ENCODE measurements around the gene STX19. TPM values are rescaled to one million over a fixed set of nuclear protein-coding genes. Genes with fewer than 3 reads are reported as not detected.

STX19 gene
- total and polyA plus RNA-seq, 2 experiments from 2014 or later: 0.29 TPM; not detected in 1

DNA sequence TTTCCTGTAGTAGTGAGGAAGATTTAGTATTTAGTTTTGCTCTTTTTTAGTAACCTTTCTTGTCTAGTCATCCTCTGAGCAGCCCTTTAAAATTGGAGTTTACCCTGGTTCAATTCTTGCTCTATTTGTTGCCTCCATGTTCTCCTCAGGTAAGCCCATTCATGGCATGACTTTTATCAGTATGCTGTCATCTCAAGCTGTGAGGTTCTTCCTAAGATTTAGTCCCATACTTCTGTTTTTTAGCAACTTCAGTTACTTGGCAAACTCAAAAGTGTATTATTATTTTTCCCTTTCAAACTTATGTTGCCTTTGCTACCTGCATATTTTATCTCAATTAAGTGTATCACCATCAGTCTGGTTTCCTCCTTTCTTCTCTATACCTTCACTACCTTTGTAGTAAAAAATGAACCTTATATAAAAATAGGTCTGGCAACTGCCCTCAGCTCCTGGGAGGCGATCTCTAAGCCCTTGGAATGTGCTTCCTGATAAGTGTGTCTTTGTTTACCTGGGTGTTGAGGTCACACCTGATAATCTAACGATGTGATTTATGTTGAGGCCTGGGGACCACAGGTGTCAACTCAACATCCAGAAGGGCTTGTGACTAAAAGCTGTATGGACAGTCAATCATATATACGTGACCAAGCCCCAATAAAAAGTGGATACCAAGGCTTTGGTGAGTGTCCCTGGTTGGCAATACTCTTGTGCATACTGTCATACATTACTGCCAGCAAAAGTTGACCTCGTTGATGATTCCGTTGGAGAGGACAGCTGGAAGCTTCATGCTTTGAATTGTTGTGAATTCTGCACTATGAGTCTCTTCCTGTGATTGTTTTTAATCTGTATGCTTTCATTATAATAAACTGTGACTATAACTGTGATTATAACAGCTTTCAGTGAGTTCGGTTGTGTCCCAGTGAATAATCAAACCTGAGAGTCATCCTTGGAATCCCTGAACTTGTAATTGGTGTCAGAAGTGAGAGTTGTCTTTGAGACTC lies 38.4 kb upstream of the STX19 start:
- no peak overlapping the region for H3K4me2 ChIP-seq
- no peak overlapping the region for H3K27ac Mint-ChIP-seq
- H3F3A ChIP-seq (replicated peaks; ENCODE audit: low read depth): no peaks in the 10 kb centered on the region
- no peaks in the 10 kb centered on the region for H3K27me3 ChIP-seq (ENCODE audit: insufficient read depth)
- H3K27me3 Mint-ChIP-seq (ENCODE audit: insufficient read depth, low read depth, poor library complexity): peaks cover 6% of the 10 kb centered on the region
- TF ChIP-seq ZNF114 (CRISPR knock-in tag; IDR thresholded peaks at IDR 0.05) (no peak), ZNF331 (CRISPR knock-in tag; IDR thresholded peaks at IDR 0.05; ENCODE audit: low read depth) (no peak)
- no peaks in the 10 kb centered on the region for H3K36me3 ChIP-seq (ENCODE audit: insufficient read depth)
- H3K79me2 ChIP-seq (replicated peaks; ENCODE audit: insufficient read depth): peaks cover 10% of the 10 kb centered on the region; the same call in 1 of the 2 replicates
- no peak overlapping the region for H3K4me3 ChIP-seq
- no peak overlapping the region for H3K27ac ChIP-seq (ENCODE audit: low read depth)
- ATAC-seq (no peak), DNase-seq (ENCODE audit: low spot score) (no peak)
- no peaks in the 10 kb centered on the region for H3K4me1 ChIP-seq (ENCODE audit: insufficient read depth)
- no peaks in the 10 kb centered on the region; the same call in 2 of the 3 replicates for H3K9me3 Mint-ChIP-seq
- no peak overlapping the region for H2AFZ ChIP-seq
- H3K4me1 Mint-ChIP-seq: peaks cover 2% of the 10 kb centered on the region; the same call in 1 of the 3 replicates
- peaks cover 8% of the 10 kb centered on the region for H3K36me3 Mint-ChIP-seq (ENCODE audit: low read depth)
- H4K20me1 ChIP-seq (replicated peaks; ENCODE audit: insufficient read depth): no peaks in the 10 kb centered on the region
- H3K4me3 Mint-ChIP-seq: no peak overlapping the region
- no peaks in the 10 kb centered on the region for H3K9me2 ChIP-seq (ENCODE audit: insufficient read depth)

DNA sequence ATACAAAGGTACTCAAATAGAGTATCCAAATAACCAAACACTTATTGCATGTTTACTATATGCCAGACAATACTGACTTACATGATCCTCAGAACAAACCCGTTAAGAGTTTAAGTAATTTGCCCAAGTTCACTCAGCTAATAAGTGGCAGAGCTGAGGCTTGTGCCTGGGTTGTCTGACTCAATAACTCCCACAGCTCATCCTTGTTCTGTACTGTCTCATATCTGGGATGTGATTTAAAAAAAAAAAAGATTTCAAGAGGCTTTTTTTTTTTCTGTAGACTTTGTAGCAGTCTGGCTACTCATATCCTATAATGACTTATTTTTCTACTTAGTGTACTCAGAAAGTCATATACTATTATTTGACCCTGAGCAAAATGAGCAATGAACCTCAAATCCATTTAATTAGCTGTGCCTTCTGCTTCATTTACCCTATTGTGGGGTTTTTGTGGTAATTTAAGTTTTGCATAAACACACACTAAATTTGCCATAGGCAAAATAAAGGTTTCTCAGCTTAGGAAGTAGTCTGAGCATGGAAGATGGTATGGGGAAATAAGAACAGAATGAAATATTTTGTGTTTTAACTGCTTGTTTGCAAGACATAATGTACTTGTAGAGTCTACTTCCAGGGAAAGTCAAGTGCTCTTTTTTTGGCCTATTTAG lies 37.6 kb upstream of the STX19 start:
- no peaks in the 10 kb centered on the region for H3K36me3 ChIP-seq (ENCODE audit: insufficient read depth)
- H3K4me3 Mint-ChIP-seq: no peak overlapping the region
- H3K9me2 ChIP-seq (ENCODE audit: insufficient read depth): no peaks in the 10 kb centered on the region
- H3K36me3 Mint-ChIP-seq (ENCODE audit: low read depth): peaks cover 8% of the 10 kb centered on the region
- H3K9me3 Mint-ChIP-seq: no peaks in the 10 kb centered on the region; the same call in 2 of the 3 replicates
- peaks cover 10% of the 10 kb centered on the region; the same call in 1 of the 2 replicates for H3K79me2 ChIP-seq (replicated peaks; ENCODE audit: insufficient read depth)
- no peak overlapping the region for H3K4me2 ChIP-seq
- no peak overlapping the region for H2AFZ ChIP-seq
- H3F3A ChIP-seq (replicated peaks; ENCODE audit: low read depth): no peaks in the 10 kb centered on the region
- DNase-seq (ENCODE audit: low spot score) (no peak), ATAC-seq (no peak)
- H3K27ac Mint-ChIP-seq: no peak overlapping the region
- peaks cover 6% of the 10 kb centered on the region for H3K27me3 Mint-ChIP-seq (ENCODE audit: insufficient read depth, low read depth, poor library complexity)
- H3K4me1 ChIP-seq (ENCODE audit: insufficient read depth): no peaks in the 10 kb centered on the region
- no peaks in the 10 kb centered on the region for H3K27me3 ChIP-seq (ENCODE audit: insufficient read depth)
- no peak overlapping the region for H3K27ac ChIP-seq (ENCODE audit: low read depth)
- H3K4me3 ChIP-seq: no peak overlapping the region
- peaks cover 2% of the 10 kb centered on the region; the same call in 1 of the 3 replicates for H3K4me1 Mint-ChIP-seq
- no peaks in the 10 kb centered on the region for H4K20me1 ChIP-seq (replicated peaks; ENCODE audit: insufficient read depth)
- no peak for TF ChIP-seq ZNF331 (CRISPR knock-in tag; IDR thresholded peaks at IDR 0.05; ENCODE audit: low read depth)
- no peak for TF ChIP-seq EZH2 (IDR thresholded peaks at IDR 0.05; ENCODE audit: low read depth, unreplicated experiment)
- TF ChIP-seq CREB1 (CRISPR knock-in tag; IDR thresholded peaks at IDR 0.05; ENCODE audit: low read depth): no peak
- TF ChIP-seq JUNB (IDR thresholded peaks at IDR 0.05; ENCODE audit: unreplicated experiment): no peak
- TF ChIP-seq NANOG (IDR thresholded peaks at IDR 0.05; ENCODE audit: borderline replicate concordance): no peak
- TF ChIP-seq, protein P1, sequence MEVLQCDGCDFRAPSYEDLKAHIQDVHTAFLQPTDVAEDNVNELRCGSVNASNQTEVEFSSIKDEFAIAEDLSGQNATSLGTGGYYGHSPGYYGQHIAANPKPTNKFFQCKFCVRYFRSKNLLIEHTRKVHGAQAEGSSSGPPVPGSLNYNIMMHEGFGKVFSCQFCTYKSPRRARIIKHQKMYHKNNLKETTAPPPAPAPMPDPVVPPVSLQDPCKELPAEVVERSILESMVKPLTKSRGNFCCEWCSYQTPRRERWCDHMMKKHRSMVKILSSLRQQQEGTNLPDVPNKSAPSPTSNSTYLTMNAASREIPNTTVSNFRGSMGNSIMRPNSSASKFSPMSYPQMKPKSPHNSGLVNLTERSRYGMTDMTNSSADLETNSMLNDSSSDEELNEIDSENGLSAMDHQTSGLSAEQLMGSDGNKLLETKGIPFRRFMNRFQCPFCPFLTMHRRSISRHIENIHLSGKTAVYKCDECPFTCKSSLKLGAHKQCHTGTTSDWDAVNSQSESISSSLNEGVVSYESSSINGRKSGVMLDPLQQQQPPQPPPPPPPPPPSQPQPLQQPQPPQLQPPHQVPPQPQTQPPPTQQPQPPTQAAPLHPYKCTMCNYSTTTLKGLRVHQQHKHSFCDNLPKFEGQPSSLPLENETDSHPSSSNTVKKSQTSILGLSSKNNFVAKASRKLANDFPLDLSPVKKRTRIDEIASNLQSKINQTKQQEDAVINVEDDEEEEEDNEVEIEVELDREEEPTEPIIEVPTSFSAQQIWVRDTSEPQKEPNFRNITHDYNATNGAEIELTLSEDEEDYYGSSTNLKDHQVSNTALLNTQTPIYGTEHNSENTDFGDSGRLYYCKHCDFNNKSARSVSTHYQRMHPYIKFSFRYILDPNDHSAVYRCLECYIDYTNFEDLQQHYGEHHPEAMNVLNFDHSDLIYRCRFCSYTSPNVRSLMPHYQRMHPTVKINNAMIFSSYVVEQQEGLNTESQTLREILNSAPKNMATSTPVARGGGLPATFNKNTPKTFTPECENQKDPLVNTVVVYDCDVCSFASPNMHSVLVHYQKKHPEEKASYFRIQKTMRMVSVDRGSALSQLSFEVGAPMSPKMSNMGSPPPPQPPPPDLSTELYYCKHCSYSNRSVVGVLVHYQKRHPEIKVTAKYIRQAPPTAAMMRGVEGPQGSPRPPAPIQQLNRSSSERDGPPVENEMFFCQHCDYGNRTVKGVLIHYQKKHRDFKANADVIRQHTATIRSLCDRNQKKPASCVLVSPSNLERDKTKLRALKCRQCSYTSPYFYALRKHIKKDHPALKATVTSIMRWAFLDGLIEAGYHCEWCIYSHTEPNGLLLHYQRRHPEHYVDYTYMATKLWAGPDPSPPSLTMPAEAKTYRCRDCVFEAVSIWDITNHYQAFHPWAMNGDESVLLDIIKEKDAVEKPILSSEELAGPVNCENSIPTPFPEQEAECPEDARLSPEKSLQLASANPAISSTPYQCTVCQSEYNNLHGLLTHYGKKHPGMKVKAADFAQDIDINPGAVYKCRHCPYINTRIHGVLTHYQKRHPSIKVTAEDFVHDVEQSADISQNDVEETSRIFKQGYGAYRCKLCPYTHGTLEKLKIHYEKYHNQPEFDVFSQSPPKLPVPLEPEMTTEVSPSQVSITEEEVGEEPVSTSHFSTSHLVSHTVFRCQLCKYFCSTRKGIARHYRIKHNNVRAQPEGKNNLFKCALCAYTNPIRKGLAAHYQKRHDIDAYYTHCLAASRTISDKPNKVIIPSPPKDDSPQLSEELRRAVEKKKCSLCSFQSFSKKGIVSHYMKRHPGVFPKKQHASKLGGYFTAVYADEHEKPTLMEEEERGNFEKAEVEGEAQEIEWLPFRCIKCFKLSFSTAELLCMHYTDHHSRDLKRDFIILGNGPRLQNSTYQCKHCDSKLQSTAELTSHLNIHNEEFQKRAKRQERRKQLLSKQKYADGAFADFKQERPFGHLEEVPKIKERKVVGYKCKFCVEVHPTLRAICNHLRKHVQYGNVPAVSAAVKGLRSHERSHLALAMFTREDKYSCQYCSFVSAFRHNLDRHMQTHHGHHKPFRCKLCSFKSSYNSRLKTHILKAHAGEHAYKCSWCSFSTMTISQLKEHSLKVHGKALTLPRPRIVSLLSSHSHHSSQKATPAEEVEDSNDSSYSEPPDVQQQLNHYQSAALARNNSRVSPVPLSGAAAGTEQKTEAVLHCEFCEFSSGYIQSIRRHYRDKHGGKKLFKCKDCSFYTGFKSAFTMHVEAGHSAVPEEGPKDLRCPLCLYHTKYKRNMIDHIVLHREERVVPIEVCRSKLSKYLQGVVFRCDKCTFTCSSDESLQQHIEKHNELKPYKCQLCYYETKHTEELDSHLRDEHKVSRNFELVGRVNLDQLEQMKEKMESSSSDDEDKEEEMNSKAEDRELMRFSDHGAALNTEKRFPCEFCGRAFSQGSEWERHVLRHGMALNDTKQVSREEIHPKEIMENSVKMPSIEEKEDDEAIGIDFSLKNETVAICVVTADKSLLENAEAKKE (CRISPR knock-in tag; IDR thresholded peaks at IDR 0.05): no peak
- TF ChIP-seq, protein P2, sequence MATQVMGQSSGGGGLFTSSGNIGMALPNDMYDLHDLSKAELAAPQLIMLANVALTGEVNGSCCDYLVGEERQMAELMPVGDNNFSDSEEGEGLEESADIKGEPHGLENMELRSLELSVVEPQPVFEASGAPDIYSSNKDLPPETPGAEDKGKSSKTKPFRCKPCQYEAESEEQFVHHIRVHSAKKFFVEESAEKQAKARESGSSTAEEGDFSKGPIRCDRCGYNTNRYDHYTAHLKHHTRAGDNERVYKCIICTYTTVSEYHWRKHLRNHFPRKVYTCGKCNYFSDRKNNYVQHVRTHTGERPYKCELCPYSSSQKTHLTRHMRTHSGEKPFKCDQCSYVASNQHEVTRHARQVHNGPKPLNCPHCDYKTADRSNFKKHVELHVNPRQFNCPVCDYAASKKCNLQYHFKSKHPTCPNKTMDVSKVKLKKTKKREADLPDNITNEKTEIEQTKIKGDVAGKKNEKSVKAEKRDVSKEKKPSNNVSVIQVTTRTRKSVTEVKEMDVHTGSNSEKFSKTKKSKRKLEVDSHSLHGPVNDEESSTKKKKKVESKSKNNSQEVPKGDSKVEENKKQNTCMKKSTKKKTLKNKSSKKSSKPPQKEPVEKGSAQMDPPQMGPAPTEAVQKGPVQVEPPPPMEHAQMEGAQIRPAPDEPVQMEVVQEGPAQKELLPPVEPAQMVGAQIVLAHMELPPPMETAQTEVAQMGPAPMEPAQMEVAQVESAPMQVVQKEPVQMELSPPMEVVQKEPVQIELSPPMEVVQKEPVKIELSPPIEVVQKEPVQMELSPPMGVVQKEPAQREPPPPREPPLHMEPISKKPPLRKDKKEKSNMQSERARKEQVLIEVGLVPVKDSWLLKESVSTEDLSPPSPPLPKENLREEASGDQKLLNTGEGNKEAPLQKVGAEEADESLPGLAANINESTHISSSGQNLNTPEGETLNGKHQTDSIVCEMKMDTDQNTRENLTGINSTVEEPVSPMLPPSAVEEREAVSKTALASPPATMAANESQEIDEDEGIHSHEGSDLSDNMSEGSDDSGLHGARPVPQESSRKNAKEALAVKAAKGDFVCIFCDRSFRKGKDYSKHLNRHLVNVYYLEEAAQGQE (IDR thresholded peaks at IDR 0.05; ENCODE audit: unreplicated experiment): no peak
- TF ChIP-seq POLR2AphosphoS5 (IDR thresholded peaks at IDR 0.05; ENCODE audit: low read depth): no peak
